HCT116 (cell line): ENCODE measurements around the gene PRLHR. TPM values are rescaled to one million over a fixed set of nuclear protein-coding genes. Genes with fewer than 3 reads are reported as not detected.

Experiments
- ATAC-seq: fragments of 200-7000 bp; cut with Tn5 transposase; 2 replicates; pipeline ENCODE4 v1.9.1; 2020; ENCODE audit warnings: mild to moderate bottlenecking, moderate library complexity
- BruUV-seq: library from RNA; stranded (reverse); fragments of 400-500 nt; replicated peaks from 2 replicates; lab custom pipeline; 2021; lab: Mats Ljungman, UMichigan
- CTCF ChIA-PET: fragments of 300-600 bp; sonication (Branson Sonifier 250); formaldehyde crosslinking; loops from one replicate; lab custom pipeline; 2021; ENCODE audit warnings: antibody characterized with exemption; lab: Charles Lee
- POLR2A ChIA-PET: fragments of 300-600, 350-600 bp; sonication (Branson Sonifier 250); formaldehyde crosslinking; loops from one replicate; lab custom pipeline; 2021; ENCODE audit warnings: antibody characterized with exemption; lab: Charles Lee
- RAD21 ChIA-PET, 2 experiments: fragments of 300-600 bp; sonication (Branson Sonifier 250); formaldehyde crosslinking; loops; one replicate each; lab custom pipeline; 2023; ENCODE audit warnings: low total read pairs in 2 of 2; ENCODE audit not compliant: uncharacterized antibody in 2 of 2, unreplicated experiment in 2 of 2, low non-redundant PET in 1 of 2; lab: Charles Lee
- DNase-seq: peaks from one replicate; pipeline ENCODE4 v3.0.0-alpha.2; 2010; ENCODE audit warnings: low read depth, low spot score
- H2AFZ ChIP-seq: fragments of 200-600 bp; shearing (Covaris generic), sonication (generic); 2 replicates; pipeline ENCODE4 v1.6.1; 2017; ENCODE audit warnings: low read depth, mixed run types, mixed read lengths, antibody characterized with exemption, low read length; ENCODE audit not compliant: poor library complexity, severe bottlenecking
- H3K27ac ChIP-seq: 2 replicates; pipeline ENCODE4 v1.5.1; 2012; ENCODE audit warnings: low read depth, low read length
- H3K27me3 ChIP-seq: fragments of 200-600 bp; sonication (generic); 2 replicates; pipeline ENCODE4 v1.6.1; 2016; ENCODE audit warnings: mixed run types, low read length, mixed read lengths; ENCODE audit not compliant: insufficient read depth
- H3K36me3 ChIP-seq, 2 experiments: fragments of 200-500 bp in 1 of 2; fragments of 200-600 bp in 1 of 2; sonication (Bioruptor generic) in 1 of 2; sonication (generic) in 1 of 2; 2 replicates each; pipeline versions ENCODE4 v1.5.1 to v1.6.1; 2014 to 2016; ENCODE audit warnings: low read length in 2 of 2, inconsistent platforms in 1 of 2, mixed read lengths in 1 of 2, mixed run types in 1 of 2; ENCODE audit not compliant: insufficient read depth in 2 of 2, control insufficient read depth in 1 of 2
- H3K4me1 ChIP-seq, 2 experiments: fragments of 200-600 bp in 1 of 2; sonication (generic) in 1 of 2; 2 replicates each; pipeline versions ENCODE4 v1.5.1 to v1.6.1; 2012 to 2017; ENCODE audit warnings: low read length in 2 of 2, inconsistent platforms in 1 of 2, mild to moderate bottlenecking in 1 of 2, mixed read lengths in 1 of 2, mixed run types in 1 of 2, moderate library complexity in 1 of 2; ENCODE audit not compliant: insufficient read depth in 2 of 2, control insufficient read depth in 1 of 2
- H3K4me2 ChIP-seq: fragments of 200-600 bp; sonication (generic); 2 replicates; pipeline ENCODE4 v1.6.1; 2017; ENCODE audit warnings: mixed run types, low read length, mixed read lengths
- H3K4me3 ChIP-seq, 2 experiments: fragments of 200-600 bp in 1 of 2; sonication (generic) in 1 of 2; replicated peaks in 1 of 2; 2 replicates each; pipeline ENCODE4 v1.5.1; 2011 to 2016; ENCODE audit warnings: low read length in 2 of 2, control low read depth in 1 of 2, low read depth in 1 of 2, mild to moderate bottlenecking in 1 of 2, mixed read lengths in 1 of 2, mixed run types in 1 of 2
- H3K79me2 ChIP-seq: fragments of 200-600 bp; sonication (generic); 2 replicates; pipeline ENCODE4 v1.6.1; 2017; ENCODE audit warnings: mild to moderate bottlenecking, mixed run types, low read length, moderate library complexity, mixed read lengths; ENCODE audit not compliant: insufficient read depth
- H3K9ac ChIP-seq: fragments of 200-600 bp; sonication (generic); 2 replicates; pipeline ENCODE4 v1.6.1; 2016; ENCODE audit warnings: low read length, mixed read lengths
- H3K9me2 ChIP-seq: fragments of 200-600 bp; sonication (generic), shearing (Covaris generic); 2 replicates; pipeline ENCODE4 v1.6.1; 2017; ENCODE audit warnings: mixed run types, mild to moderate bottlenecking, moderate library complexity; ENCODE audit not compliant: insufficient read depth
- H3K9me3 ChIP-seq, 2 experiments: fragments of 200-500 bp in 1 of 2; fragments of 200-600 bp in 1 of 2; sonication (Bioruptor generic) in 1 of 2; sonication (generic) in 1 of 2; 2 replicates each; pipeline ENCODE4 v1.6.1; 2014 to 2017; ENCODE audit warnings: low read length in 2 of 2, mixed read lengths in 2 of 2, inconsistent platforms in 1 of 2, low read depth in 1 of 2, mild to moderate bottlenecking in 1 of 2, mixed run types in 1 of 2, moderate library complexity in 1 of 2; ENCODE audit not compliant: control insufficient read depth in 1 of 2, insufficient read depth in 1 of 2
- H4K20me1 ChIP-seq: fragments of 200-600 bp; sonication (generic), shearing (Covaris generic); 2 replicates; pipeline ENCODE4 v1.6.1; 2017; ENCODE audit warnings: mixed run types, mild to moderate bottlenecking, moderate library complexity; ENCODE audit not compliant: insufficient read depth
- CEBPB ChIP-seq: IDR thresholded peaks from 2 replicates; pipeline ENCODE4 v1.6.1; 2012; ENCODE audit warnings: low read depth
- EGR1 ChIP-seq: IDR thresholded peaks from 2 replicates; pipeline ENCODE4 v1.6.1; 2012; ENCODE audit warnings: low read depth
- ELF1 ChIP-seq: IDR thresholded peaks from 2 replicates; pipeline ENCODE4 v1.6.1; 2012; ENCODE audit warnings: low read depth, borderline replicate concordance
- EZH2 ChIP-seq: fragments of 200-600 bp; sonication (generic); IDR thresholded peaks from 2 replicates; pipeline ENCODE4 v1.6.1; 2017; ENCODE audit warnings: antibody characterized with exemption, mixed run types
- EZH2phosphoT487 ChIP-seq: fragments of 200-600 bp; IDR thresholded peaks from 2 replicates; pipeline ENCODE4 v1.6.1; 2018; ENCODE audit warnings: antibody characterized with exemption, borderline replicate concordance
- FOSL1 ChIP-seq: IDR thresholded peaks from 2 replicates; pipeline ENCODE4 v1.6.1; 2012; ENCODE audit warnings: low read depth
- POLR2A ChIP-seq: IDR thresholded peaks from 2 replicates; pipeline ENCODE4 v1.7.0; 2011; ENCODE audit warnings: borderline replicate concordance; ENCODE audit not compliant: insufficient read depth, insufficient read length; ENCODE audit errors: extremely low read depth
- SP1 ChIP-seq: IDR thresholded peaks from 2 replicates; pipeline ENCODE4 v1.6.1; 2012; ENCODE audit warnings: low read depth
- SRF ChIP-seq: IDR thresholded peaks from 2 replicates; pipeline ENCODE4 v1.6.1; 2012; ENCODE audit warnings: low read depth
- TCF7L2 ChIP-seq: IDR thresholded peaks from 2 replicates; pipeline ENCODE4 v1.7.0; 2011; ENCODE audit warnings: borderline replicate concordance, inconsistent platforms; ENCODE audit not compliant: insufficient read depth, insufficient read length; ENCODE audit errors: extremely low read depth
- YY1 ChIP-seq: IDR thresholded peaks from 2 replicates; pipeline ENCODE4 v1.6.1; 2011; ENCODE audit warnings: low read length, low read depth, moderate library complexity, mild to moderate bottlenecking; ENCODE audit not compliant: insufficient replicate concordance; ENCODE audit errors: extremely low read depth
- ZFX ChIP-seq: fragments of 450-650 bp; IDR thresholded peaks from 2 replicates; pipeline ENCODE4 v1.6.1; 2017
- intact Hi-C: fragments of 100-400 bp; cut with micrococcal nuclease; formaldehyde crosslinking; loops from 2 replicates; pipeline ENCODE4 v1.10.0; 2022
- total RNA-seq: library from RNA; stranded (reverse); gene quantifications from one replicate; pipeline ENCODE4 v1.2.1, GENCODE V29; 2021; ENCODE audit not compliant: unreplicated experiment
- TF ChIP-seq, protein P1 (sequence below): IDR thresholded peaks from 2 replicates; pipeline ENCODE4 v1.6.1; 2012
- TF ChIP-seq, protein P2 (sequence below): IDR thresholded peaks from 2 replicates; pipeline ENCODE4 v1.6.1; 2012
- TF ChIP-seq, protein P3 (sequence below): IDR thresholded peaks from 2 replicates; pipeline ENCODE4 v1.6.1; 2012; ENCODE audit warnings: low read depth
- TF ChIP-seq, protein P4 (sequence below): IDR thresholded peaks from 2 replicates; pipeline ENCODE4 v1.6.1; 2011; ENCODE audit warnings: mild to moderate bottlenecking, low read length, moderate library complexity; ENCODE audit not compliant: insufficient replicate concordance; ENCODE audit errors: extremely low read depth

PRLHR gene
- total RNA-seq, 1 experiment from 2014 or later = not detected

DNA sequence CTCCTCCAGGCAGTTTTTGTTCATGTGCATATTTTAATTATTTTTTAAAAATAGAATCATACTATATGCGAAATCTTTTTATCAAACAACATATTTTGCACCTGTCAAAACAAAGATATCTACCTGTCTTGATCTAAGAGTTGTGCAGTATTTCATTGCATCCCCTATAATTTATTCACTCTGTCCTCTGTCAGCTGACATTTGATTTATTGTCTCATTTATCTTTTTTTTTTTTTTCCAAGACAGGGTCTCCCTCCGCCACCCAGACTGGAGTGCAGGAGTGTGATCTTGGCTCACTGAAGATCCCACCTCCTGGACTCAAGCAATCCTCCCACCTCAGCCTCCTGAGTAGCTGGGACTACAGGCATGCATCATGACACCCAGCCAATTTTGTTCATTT lies 49.0 kb downstream of the PRLHR start:
- Histone ChIP-seq H3K4me3 (no peak overlapping the region), H3K4me2 (no peak overlapping the region), H3K27me3 (peaks cover 30% of the 10 kb centered on the region; the same call in 1 of the 2 replicates), H3K27ac (no peak overlapping the region), H3K9me2 (no peaks in the 10 kb centered on the region)
- BruUV-seq = no TSS peak
- TF ChIP-seq CEBPB (no peak), EGR1 (no peak), EZH2 (no peak), POLR2A (no peak), SRF (no peak), ELF1 (no peak), FOSL1 (no peak), YY1 (no peak), ZFX (no peak), EZH2phosphoT487 (no peak), SP1 (no peak), TCF7L2 (no peak)
- TF ChIP-seq, protein P1, sequence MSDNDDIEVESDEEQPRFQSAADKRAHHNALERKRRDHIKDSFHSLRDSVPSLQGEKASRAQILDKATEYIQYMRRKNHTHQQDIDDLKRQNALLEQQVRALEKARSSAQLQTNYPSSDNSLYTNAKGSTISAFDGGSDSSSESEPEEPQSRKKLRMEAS = no peak
- TF ChIP-seq, protein P2, sequence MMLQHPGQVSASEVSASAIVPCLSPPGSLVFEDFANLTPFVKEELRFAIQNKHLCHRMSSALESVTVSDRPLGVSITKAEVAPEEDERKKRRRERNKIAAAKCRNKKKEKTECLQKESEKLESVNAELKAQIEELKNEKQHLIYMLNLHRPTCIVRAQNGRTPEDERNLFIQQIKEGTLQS = no peak
- TF ChIP-seq, protein P3, sequence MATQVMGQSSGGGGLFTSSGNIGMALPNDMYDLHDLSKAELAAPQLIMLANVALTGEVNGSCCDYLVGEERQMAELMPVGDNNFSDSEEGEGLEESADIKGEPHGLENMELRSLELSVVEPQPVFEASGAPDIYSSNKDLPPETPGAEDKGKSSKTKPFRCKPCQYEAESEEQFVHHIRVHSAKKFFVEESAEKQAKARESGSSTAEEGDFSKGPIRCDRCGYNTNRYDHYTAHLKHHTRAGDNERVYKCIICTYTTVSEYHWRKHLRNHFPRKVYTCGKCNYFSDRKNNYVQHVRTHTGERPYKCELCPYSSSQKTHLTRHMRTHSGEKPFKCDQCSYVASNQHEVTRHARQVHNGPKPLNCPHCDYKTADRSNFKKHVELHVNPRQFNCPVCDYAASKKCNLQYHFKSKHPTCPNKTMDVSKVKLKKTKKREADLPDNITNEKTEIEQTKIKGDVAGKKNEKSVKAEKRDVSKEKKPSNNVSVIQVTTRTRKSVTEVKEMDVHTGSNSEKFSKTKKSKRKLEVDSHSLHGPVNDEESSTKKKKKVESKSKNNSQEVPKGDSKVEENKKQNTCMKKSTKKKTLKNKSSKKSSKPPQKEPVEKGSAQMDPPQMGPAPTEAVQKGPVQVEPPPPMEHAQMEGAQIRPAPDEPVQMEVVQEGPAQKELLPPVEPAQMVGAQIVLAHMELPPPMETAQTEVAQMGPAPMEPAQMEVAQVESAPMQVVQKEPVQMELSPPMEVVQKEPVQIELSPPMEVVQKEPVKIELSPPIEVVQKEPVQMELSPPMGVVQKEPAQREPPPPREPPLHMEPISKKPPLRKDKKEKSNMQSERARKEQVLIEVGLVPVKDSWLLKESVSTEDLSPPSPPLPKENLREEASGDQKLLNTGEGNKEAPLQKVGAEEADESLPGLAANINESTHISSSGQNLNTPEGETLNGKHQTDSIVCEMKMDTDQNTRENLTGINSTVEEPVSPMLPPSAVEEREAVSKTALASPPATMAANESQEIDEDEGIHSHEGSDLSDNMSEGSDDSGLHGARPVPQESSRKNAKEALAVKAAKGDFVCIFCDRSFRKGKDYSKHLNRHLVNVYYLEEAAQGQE = no peak
- TF ChIP-seq, protein P4, sequence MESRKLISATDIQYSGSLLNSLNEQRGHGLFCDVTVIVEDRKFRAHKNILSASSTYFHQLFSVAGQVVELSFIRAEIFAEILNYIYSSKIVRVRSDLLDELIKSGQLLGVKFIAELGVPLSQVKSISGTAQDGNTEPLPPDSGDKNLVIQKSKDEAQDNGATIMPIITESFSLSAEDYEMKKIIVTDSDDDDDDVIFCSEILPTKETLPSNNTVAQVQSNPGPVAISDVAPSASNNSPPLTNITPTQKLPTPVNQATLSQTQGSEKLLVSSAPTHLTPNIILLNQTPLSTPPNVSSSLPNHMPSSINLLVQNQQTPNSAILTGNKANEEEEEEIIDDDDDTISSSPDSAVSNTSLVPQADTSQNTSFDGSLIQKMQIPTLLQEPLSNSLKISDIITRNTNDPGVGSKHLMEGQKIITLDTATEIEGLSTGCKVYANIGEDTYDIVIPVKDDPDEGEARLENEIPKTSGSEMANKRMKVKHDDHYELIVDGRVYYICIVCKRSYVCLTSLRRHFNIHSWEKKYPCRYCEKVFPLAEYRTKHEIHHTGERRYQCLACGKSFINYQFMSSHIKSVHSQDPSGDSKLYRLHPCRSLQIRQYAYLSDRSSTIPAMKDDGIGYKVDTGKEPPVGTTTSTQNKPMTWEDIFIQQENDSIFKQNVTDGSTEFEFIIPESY = no peak
- TF ChIP-seq, all 23 proteins: peak for 0
- intact Hi-C loops = loop anchor here (10.0 kb wide), 1 partner anchor 292 kb away; no protein-coding TSS in a partner anchor
- no peaks in the 10 kb centered on the region for H3K9me3 ChIP-seq
- peaks cover 0 to 3% of the 10 kb centered on the region in 2 experiments; a peak in 1 of 4 replicates for H3K4me1 ChIP-seq
- RAD21 ChIA-PET = no interaction called here
- H3K9ac ChIP-seq = no peak overlapping the region
- ATAC-seq = no peak
- no peaks in the 10 kb centered on the region for H4K20me1 ChIP-seq
- no peak overlapping the region for H2AFZ ChIP-seq
- CTCF ChIA-PET = no interaction called here
- POLR2A ChIA-PET = no interaction called here
- DNase-seq = no peak
- H3K79me2 ChIP-seq = no peaks in the 10 kb centered on the region
- no peaks in the 10 kb centered on the region for H3K36me3 ChIP-seq
